Bronchial epithelial cell (primary cell): ENCODE data around the gene CD48. TPM values are rescaled to one million over a fixed set of nuclear protein-coding genes. Genes with fewer than 3 reads are reported as not detected.

Experiments
- DNase-seq: peaks from one replicate; pipeline ENCODE4 v3.0.0-alpha.2; 2010; ENCODE audit warnings: low read depth
- FAIRE-seq: peaks from 2 replicates; lab custom pipeline; 2011; peaks lifted over from hg19 to GRCh38; lab: Jason Lieb, UNC
- H3K27me3 ChIP-seq: 2 replicates; pipeline ENCODE4 v1.5.1; 2011; ENCODE audit warnings: low read length; ENCODE audit not compliant: control insufficient read depth, insufficient read depth
- H3K36me3 ChIP-seq: 2 replicates; pipeline ENCODE4 v1.5.1; 2011; ENCODE audit warnings: low read length; ENCODE audit not compliant: control insufficient read depth, insufficient read depth
- H3K4me3 ChIP-seq: 2 replicates; pipeline ENCODE4 v1.5.1; 2011; ENCODE audit warnings: mild to moderate bottlenecking, low read depth, low read length, control low read depth
- CTCF ChIP-seq: IDR thresholded peaks from 2 replicates; pipeline ENCODE4 v1.5.1; 2011; ENCODE audit warnings: mild to moderate bottlenecking, moderate library complexity, low read length, control low read depth, inconsistent platforms; ENCODE audit not compliant: insufficient read depth, severe bottlenecking
- total RNA-seq: library from RNA; depleted of rRNA; stranded (reverse); fragments of >200 nt; gene quantifications from 2 replicates; pipeline ENCODE4 v1.2.1, GENCODE V29; 2014

The CD48 gene
- total RNA-seq, 1 donor from 2014 or later = not detected

- FAIRE-seq = no peak
- Histone ChIP-seq H3K4me3 (no peak overlapping the region), H3K27me3 (peaks cover 2% of the 10 kb centered on the region), H3K36me3 (no peaks in the 10 kb centered on the region)
- TF ChIP-seq CTCF = no peak
- no peak for DNase-seq
Observed at GRCh38 chr1:160750608-160751007, 39.0 kb upstream of the CD48 start.

GRCh38 chr1:160748878-160749269, 37.3 kb upstream of the CD48 start:
- DNase-seq (peak; percentile 79), FAIRE-seq (no peak)
- TF ChIP-seq CTCF = no peak
- no peaks in the 10 kb centered on the region for H3K36me3 ChIP-seq
- H3K4me3 ChIP-seq = no peak overlapping the region
- peaks cover 2% of the 10 kb centered on the region for H3K27me3 ChIP-seq

- peak; percentile 43 for TF ChIP-seq CTCF
- FAIRE-seq (peak; percentile 96), DNase-seq (peak; percentile 83)
Observed at GRCh38 chr1:160748181-160748877, 36.7 kb upstream of the CD48 start.

GRCh38 chr1:160747717-160748116, 36.1 kb upstream of the CD48 start:
- peaks cover 2% of the 10 kb centered on the region for H3K27me3 ChIP-seq
- DNase-seq = peak; percentile 66
- no peak for FAIRE-seq
- no peaks in the 10 kb centered on the region for H3K36me3 ChIP-seq
- no peak for TF ChIP-seq CTCF
- no peak overlapping the region for H3K4me3 ChIP-seq

More at GRCh38 chr1:160748181-160748877, 36.7 kb upstream of the CD48 start:
- Histone ChIP-seq H3K36me3 (no peaks in the 10 kb centered on the region), H3K27me3 (peaks cover 2% of the 10 kb centered on the region), H3K4me3 (no peak overlapping the region)

GRCh38 chr1:160746836-160747500, 35.3 kb upstream of the CD48 start:
- no peak for TF ChIP-seq CTCF
- FAIRE-seq = no peak
- no peak overlapping the region for H3K4me3 ChIP-seq
- no peaks in the 10 kb centered on the region for H3K27me3 ChIP-seq
- DNase-seq = no peak
- H3K36me3 ChIP-seq = no peaks in the 10 kb centered on the region
